Breast epithelium (tissue), 4 donors: ENCODE data around the gene ARF1. TPM values are rescaled to one million over a fixed set of nuclear protein-coding genes. Genes with fewer than 3 reads are reported as not detected.

Experiments used
- DNase-seq, 2 donors: peaks; one replicate each; pipeline ENCODE4 v3.0.0-alpha.2; 2019; ENCODE audit warnings: low spot score in 2 of 2
- H3K27ac ChIP-seq, 2 donors: fragments of 200-600 bp; sonication (generic) in 1 of 2; one replicate each; pipeline ENCODE4 v1.5.1; 2016 to 2019; ENCODE audit warnings: mild to moderate bottlenecking in 1 of 2
- H3K27me3 ChIP-seq, 2 donors: fragments of 200-600 bp; sonication (generic) in 1 of 2; one replicate each; pipeline versions ENCODE4 v1.5.1 to v1.6.0; 2017 to 2019; ENCODE audit warnings: control low read depth in 1 of 2, mild to moderate bottlenecking in 1 of 2
- H3K36me3 ChIP-seq: fragments of 200-600 bp; one replicate; pipeline ENCODE4 v1.5.1; 2019
- H3K4me1 ChIP-seq, 2 donors: fragments of 200-600 bp; sonication (generic); one replicate each; pipeline ENCODE4 v1.5.1; 2016 to 2019; ENCODE audit warnings: control low read depth in 1 of 2
- H3K4me3 ChIP-seq, 3 donors: fragments of 200-600 bp; sonication (generic); 1 replicate in 2 of 3; 2 replicates in 1 of 3; pipeline ENCODE4 v1.5.1; 2016 to 2019; ENCODE audit warnings: mild to moderate bottlenecking in 3 of 3, moderate library complexity in 2 of 3
- H3K9me3 ChIP-seq, 2 donors: fragments of 200-600 bp; sonication (generic) in 1 of 2; one replicate each; pipeline ENCODE4 v1.5.1; 2016 to 2019; ENCODE audit warnings: control low read depth in 1 of 2
- CTCF ChIP-seq, 3 donors: fragments of 450-650 bp; IDR thresholded peaks; one replicate each; pipeline ENCODE4 v1.5.1; 2016 to 2017; ENCODE audit warnings: antibody characterized with exemption in 3 of 3, mild to moderate bottlenecking in 3 of 3, moderate library complexity in 3 of 3
- POLR2A ChIP-seq: fragments of 450-650 bp; IDR thresholded peaks from one replicate; pipeline ENCODE4 v1.6.1; 2016; ENCODE audit warnings: antibody characterized with exemption, mild to moderate bottlenecking, moderate library complexity
- POLR2AphosphoS5 ChIP-seq, 3 donors: sonication (generic); formaldehyde crosslinking; IDR thresholded peaks; one replicate each; pipeline ENCODE4 v1.6.1; 2017; ENCODE audit warnings: antibody characterized with exemption in 3 of 3
- intact Hi-C: fragments of 100-400 bp; cut with DNase I; formaldehyde crosslinking; loops from one replicate; pipeline ENCODE4 v1.15.1; 2023; ENCODE audit warnings: low total_unique reads
- total RNA-seq, 3 donors: library from RNA; depleted of rRNA; stranded (reverse); fragments of >200 nt; gene quantifications; one replicate each; pipeline ENCODE4 v1.1.0, GENCODE V29; 2016

ARF1 gene
- total RNA-seq, 3 donors from 2014 or later = 263 to 295 (median 292) TPM

DNA sequence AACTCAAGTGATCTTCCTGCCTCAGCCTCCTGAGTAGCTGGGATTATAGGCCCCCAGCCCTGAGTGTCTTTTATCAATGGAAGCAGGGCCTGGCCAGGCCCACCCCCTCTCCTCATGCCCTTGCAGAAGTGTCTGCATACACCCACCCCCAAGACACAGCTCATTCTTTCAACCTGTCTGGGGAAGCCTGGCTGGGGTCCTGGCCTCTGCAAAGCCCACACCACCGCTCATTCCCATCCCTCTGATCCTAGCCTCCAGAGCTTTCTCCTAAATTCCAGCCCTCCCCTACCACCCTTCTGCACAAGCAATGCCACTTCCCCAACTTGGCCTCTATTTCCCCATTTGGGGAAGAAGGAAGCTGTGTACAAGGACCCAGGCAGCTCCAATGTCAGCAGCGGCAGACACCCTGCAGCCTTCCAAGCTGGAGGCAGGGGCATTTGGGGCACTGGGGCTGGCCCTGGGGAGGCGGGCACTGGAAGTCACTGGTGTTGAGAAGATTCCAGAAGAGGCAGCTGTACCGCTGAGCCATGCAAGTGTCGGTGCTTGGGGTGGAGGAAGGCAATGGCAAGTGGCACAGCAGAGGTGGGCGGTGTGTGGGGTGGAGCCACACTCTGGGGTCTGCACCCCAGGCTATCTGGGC is 33.7 kb upstream of the ARF1 start:
- no peak for DNase-seq
- Histone ChIP-seq H3K27ac (no peak overlapping the region), H3K4me3 (no peak overlapping the region), H3K27me3 (no peaks in the 10 kb centered on the region), H3K4me1 (no peaks in the 10 kb centered on the region), H3K36me3 (no peaks in the 10 kb centered on the region), H3K9me3 (no peaks in the 10 kb centered on the region)
- intact Hi-C loops = no loop called here
- TF ChIP-seq POLR2A (no peak), CTCF (IDR thresholded peaks at IDR 0.05) (no peak), POLR2AphosphoS5 (IDR thresholded peaks at IDR 0.05) (no peak)

DNA sequence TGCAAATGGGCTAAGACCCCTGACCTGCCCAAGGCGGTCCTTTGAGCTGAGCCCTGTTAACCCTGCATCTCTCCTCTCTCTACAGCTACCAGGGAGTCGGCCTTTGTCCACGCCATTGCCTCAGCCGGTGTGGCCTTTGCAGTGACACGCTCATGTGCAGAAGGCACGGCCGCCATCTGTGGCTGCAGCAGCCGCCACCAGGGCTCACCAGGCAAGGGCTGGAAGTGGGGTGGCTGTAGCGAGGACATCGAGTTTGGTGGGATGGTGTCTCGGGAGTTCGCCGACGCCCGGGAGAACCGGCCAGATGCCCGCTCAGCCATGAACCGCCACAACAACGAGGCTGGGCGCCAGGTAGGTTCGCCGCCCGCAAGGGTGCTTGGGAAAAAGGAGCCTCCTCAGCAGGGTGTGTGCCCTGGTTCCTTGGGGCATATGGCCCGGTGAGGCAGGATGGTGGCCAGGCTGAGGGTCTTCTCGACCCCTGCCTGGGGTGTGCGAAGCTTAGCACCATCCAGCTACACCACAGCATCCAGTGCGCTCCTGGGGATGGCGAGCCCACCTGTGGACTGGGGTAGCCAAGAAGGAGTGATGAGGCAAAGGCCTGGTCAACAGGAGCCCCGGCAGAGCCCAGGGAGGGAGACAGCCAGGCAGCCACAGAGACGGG is 31.8 kb upstream of the ARF1 start:
- H3K4me1 ChIP-seq = no peaks in the 10 kb centered on the region
- TF ChIP-seq POLR2A (no peak), POLR2AphosphoS5 (IDR thresholded peaks at IDR 0.05) (no peak), CTCF (IDR thresholded peaks at IDR 0.05) (no peak)
- no peaks in the 10 kb centered on the region for H3K9me3 ChIP-seq
- intact Hi-C loops = no loop called here
- H3K4me3 ChIP-seq = no peak overlapping the region
- no peaks in the 10 kb centered on the region for H3K36me3 ChIP-seq
- H3K27ac ChIP-seq = no peak overlapping the region
- DNase-seq = no peak
- no peaks in the 10 kb centered on the region for H3K27me3 ChIP-seq

DNA sequence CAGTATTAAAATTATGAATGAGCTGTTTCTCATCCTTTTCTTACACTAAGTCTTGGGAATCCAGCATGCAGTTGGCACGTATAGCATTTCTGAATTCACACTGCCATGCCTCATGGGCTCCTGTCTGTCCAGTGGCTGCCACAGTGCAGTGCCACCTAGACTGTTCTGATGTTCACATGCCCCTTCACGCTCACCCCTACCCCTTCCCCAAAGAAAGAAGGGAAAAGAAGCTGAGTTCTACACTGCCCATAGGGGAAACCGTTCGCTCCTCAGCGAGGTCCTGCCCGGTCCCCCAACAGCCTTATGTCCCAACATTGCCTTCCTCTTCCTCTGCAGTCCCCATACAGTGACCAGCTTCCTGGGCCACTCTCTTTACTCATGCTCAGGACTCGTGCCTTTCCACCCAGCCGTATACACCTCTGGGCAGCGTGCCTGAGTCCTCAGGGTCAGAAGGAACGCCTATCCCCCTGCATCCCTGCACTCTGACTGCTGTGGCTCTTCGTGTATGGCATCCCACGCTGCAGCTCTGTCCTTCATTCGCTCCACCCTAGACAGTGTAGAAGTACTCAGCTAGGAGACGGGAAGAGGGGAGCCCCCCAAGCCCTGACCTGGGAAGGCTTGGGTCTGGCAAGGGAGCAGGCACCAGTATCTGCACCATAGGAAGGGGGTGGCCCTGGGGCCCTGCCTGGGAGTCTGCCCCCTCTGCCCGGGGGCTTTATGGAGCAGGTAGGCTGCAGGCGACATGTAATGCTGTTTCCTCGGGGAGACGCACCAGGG is 24.1 kb upstream of the ARF1 start:
- Histone ChIP-seq H3K4me3 (no peak overlapping the region), H3K4me1 (no peaks in the 10 kb centered on the region), H3K9me3 (no peaks in the 10 kb centered on the region), H3K36me3 (no peaks in the 10 kb centered on the region), H3K27me3 (peaks cover 5 to 48% of the 10 kb centered on the region in 2 donors), H3K27ac (no peak overlapping the region)
- intact Hi-C loops = no loop called here
- TF ChIP-seq CTCF (IDR thresholded peaks at IDR 0.05) (no peak), POLR2AphosphoS5 (IDR thresholded peaks at IDR 0.05) (no peak), POLR2A (no peak)
- peak in 1 of 2 donors; percentile 48 for DNase-seq

DNA sequence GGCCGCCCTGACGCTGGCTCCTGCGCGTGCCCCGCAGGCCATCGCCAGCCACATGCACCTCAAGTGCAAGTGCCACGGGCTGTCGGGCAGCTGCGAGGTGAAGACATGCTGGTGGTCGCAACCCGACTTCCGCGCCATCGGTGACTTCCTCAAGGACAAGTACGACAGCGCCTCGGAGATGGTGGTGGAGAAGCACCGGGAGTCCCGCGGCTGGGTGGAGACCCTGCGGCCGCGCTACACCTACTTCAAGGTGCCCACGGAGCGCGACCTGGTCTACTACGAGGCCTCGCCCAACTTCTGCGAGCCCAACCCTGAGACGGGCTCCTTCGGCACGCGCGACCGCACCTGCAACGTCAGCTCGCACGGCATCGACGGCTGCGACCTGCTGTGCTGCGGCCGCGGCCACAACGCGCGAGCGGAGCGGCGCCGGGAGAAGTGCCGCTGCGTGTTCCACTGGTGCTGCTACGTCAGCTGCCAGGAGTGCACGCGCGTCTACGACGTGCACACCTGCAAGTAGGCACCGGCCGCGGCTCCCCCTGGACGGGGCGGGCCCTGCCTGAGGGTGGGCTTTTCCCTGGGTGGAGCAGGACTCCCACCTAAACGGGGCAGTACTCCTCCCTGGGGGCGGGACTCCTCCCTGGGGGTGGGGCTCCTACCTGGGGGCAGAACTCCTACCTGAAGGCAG is 23.4 kb upstream of the ARF1 start:
- no peaks in the 10 kb centered on the region for H3K9me3 ChIP-seq
- peaks cover 5 to 55% of the 10 kb centered on the region in 2 donors for H3K27me3 ChIP-seq
- H3K4me1 ChIP-seq = no peaks in the 10 kb centered on the region
- TF ChIP-seq POLR2AphosphoS5 (IDR thresholded peaks at IDR 0.05) = no peak
- no peak for TF ChIP-seq POLR2A
- no peak for TF ChIP-seq CTCF (IDR thresholded peaks at IDR 0.05)
- H3K27ac ChIP-seq = no peak overlapping the region
- peak in 1 of 2 donors; percentile 51 for DNase-seq
- H3K4me3 ChIP-seq = peak overlapping the region in 2 of 3 donors; percentile 53 to 61
- H3K36me3 ChIP-seq = no peaks in the 10 kb centered on the region
- intact Hi-C loops = no loop called here
